ENCODE data around the gene PLXND1. TPM values are rescaled to one million over a fixed set of nuclear protein-coding genes. Genes with fewer than 3 reads are reported as not detected.
"Not testable (repeated sequence)": the region's sequence is repeated elsewhere in the genome, so short reads cannot be mapped to it uniquely, and the experiment has no call there.

Gene PLXND1
- total and polyA plus RNA-seq, 9 donors = 21.6 to 120 (median 57.1) TPM

- Histone ChIP-seq H3K4me1 (ENCODE audit: insufficient read depth) (no peaks in the 10 kb centered on the region), H3K36me3 (no peaks in the 10 kb centered on the region), H3K27me3 (no peaks in the 10 kb centered on the region), H3K4me3 (no peak overlapping the region), H3K9me3 (no peaks in the 10 kb centered on the region), H3K27ac (no peak overlapping the region)
- DNase-seq = no peak
- intact Hi-C loops (cut with DNase I) = no loop called here
- WGBS, 3 donors = 93 to 95% (median 94%) methylated on average over 8 of the region's 8 CpGs
- TF ChIP-seq EP300 (IDR thresholded peaks at IDR 0.05) (no peak), POLR2A (IDR thresholded peaks at IDR 0.05) (no peak), CTCF (IDR thresholded peaks at IDR 0.05) (no peak)
These were observed 87.9 kb downstream of the PLXND1 start for GRCh38 chr3:129518581-129518980.

GRCh38 chr3:129518038-129518561 lies 88.4 kb downstream of the PLXND1 start:
- H3K27ac ChIP-seq = no peak overlapping the region
- TF ChIP-seq POLR2A (IDR thresholded peaks at IDR 0.05) = no peak
- no peak for TF ChIP-seq EP300 (IDR thresholded peaks at IDR 0.05)
- TF ChIP-seq CTCF (IDR thresholded peaks at IDR 0.05) = no peak
- no peaks in the 10 kb centered on the region for H3K9me3 ChIP-seq
- DNase-seq = no peak
- H3K4me1 ChIP-seq (ENCODE audit: insufficient read depth) = no peaks in the 10 kb centered on the region
- 75 to 84% (median 83%) methylated on average over 8 of the region's 8 CpGs for WGBS, 3 donors
- intact Hi-C loops (cut with DNase I) = no loop called here
- no peak overlapping the region for H3K4me3 ChIP-seq
- H3K36me3 ChIP-seq = no peaks in the 10 kb centered on the region
- no peaks in the 10 kb centered on the region for H3K27me3 ChIP-seq

- no peak overlapping the region for H3K4me3 ChIP-seq
- TF ChIP-seq CTCF (IDR thresholded peaks at IDR 0.05) (no peak), EP300 (IDR thresholded peaks at IDR 0.05) (no peak), POLR2A (IDR thresholded peaks at IDR 0.05) (no peak)
- no peak for DNase-seq
- no peak overlapping the region for H3K27ac ChIP-seq
- H3K4me1 ChIP-seq (ENCODE audit: insufficient read depth) = no peaks in the 10 kb centered on the region
- H3K36me3 ChIP-seq = no peaks in the 10 kb centered on the region
- intact Hi-C loops (cut with DNase I) = no loop called here
- H3K27me3 ChIP-seq = no peaks in the 10 kb centered on the region
- WGBS, 3 donors = 80 to 91% (median 89%) methylated on average over 7 of the region's 7 CpGs
- no peaks in the 10 kb centered on the region for H3K9me3 ChIP-seq
These were observed 89.0 kb downstream of the PLXND1 start for GRCh38 chr3:129517516-129517915.

GRCh38 chr3:129515821-129516432 lies 90.5 kb downstream of the PLXND1 start:
- 82 to 95% (median 91%) methylated on average over 6 to 7 of the region's 7 CpGs for WGBS, 3 donors
- H3K9me3 ChIP-seq; DNase-seq; H3K27ac ChIP-seq; H3K27me3 ChIP-seq; H3K36me3 ChIP-seq; H3K4me1 ChIP-seq (ENCODE audit: insufficient read depth); intact Hi-C loops (cut with DNase I); H3K4me3 ChIP-seq: not testable (repeated sequence)

- DNase-seq; intact Hi-C loops (cut with DNase I); H3K4me3 ChIP-seq; H3K36me3 ChIP-seq; H3K4me1 ChIP-seq (ENCODE audit: insufficient read depth); H3K9me3 ChIP-seq; H3K27ac ChIP-seq; H3K27me3 ChIP-seq: not testable (repeated sequence)
- 91 to 93% (median 91%) methylated on average over 14 to 20 of the region's 25 CpGs for WGBS, 3 donors
These were observed 91.2 kb downstream of the PLXND1 start for GRCh38 chr3:129515108-129515820.
